Measurements from ENCODE around the gene PDSS1. TPM values are rescaled to one million over a fixed set of nuclear protein-coding genes. Genes with fewer than 3 reads are reported as not detected.

PDSS1 gene
- total RNA-seq, 1 donor from 2014 or later = 14.1 TPM

DNA sequence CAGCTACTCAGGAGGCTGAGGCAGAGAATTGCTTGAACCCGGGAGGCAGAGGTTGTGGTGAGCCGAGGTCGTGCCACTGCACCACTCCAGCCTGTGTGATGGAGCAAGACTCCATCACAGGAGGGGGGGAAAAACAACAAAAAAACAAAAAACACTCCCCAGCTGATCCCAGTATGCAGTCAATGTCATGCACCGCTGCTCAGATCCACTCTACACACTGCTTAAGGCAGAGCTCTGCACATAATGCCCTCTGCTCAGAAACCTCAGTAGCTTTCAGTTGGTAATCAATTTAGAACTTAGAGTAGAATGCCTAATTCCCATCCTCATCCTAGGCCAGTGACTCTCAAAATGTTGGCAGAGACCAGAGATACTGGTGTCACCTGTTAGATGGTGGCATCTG lies 43.9 kb downstream of the PDSS1 start:
- H3K27me3 Mint-ChIP-seq = no peaks in the 10 kb centered on the region
- H3K36me3 Mint-ChIP-seq = peaks cover 28% of the 10 kb centered on the region

DNA sequence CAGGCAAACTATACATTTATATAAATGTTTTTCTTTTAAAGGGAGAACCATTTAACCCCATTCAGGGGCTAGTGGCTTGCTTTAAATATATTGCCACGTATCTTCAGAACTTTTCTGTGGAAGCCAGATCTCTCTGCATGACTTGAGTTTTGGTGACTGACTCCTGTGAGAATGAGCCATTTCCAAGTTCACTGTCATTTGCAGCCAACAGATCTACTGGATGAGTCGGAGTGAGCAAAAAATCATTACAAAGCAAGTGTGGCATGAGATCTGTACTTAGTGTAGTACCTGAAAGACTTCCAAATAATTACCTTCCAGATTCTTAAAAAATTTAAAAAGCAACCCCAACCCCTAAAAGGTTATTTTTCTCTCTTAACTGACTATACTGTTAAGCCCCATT lies 45.6 kb downstream of the PDSS1 start:
- no peaks in the 10 kb centered on the region for H3K27me3 Mint-ChIP-seq
- no peaks in the 10 kb centered on the region for H3K9me3 Mint-ChIP-seq
- no peak for DNase-seq (ENCODE audit: extremely low spot score, unreplicated experiment)
- H3K4me3 Mint-ChIP-seq = no peak overlapping the region
- peaks cover 28% of the 10 kb centered on the region for H3K36me3 Mint-ChIP-seq
- H3K4me1 Mint-ChIP-seq (ENCODE audit: unreplicated experiment) = no peaks in the 10 kb centered on the region
- TF ChIP-seq, protein P1, sequence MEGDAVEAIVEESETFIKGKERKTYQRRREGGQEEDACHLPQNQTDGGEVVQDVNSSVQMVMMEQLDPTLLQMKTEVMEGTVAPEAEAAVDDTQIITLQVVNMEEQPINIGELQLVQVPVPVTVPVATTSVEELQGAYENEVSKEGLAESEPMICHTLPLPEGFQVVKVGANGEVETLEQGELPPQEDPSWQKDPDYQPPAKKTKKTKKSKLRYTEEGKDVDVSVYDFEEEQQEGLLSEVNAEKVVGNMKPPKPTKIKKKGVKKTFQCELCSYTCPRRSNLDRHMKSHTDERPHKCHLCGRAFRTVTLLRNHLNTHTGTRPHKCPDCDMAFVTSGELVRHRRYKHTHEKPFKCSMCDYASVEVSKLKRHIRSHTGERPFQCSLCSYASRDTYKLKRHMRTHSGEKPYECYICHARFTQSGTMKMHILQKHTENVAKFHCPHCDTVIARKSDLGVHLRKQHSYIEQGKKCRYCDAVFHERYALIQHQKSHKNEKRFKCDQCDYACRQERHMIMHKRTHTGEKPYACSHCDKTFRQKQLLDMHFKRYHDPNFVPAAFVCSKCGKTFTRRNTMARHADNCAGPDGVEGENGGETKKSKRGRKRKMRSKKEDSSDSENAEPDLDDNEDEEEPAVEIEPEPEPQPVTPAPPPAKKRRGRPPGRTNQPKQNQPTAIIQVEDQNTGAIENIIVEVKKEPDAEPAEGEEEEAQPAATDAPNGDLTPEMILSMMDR (conservative IDR thresholded peaks at IDR 0.05) = no peak
- no peak overlapping the region for H3K27ac Mint-ChIP-seq

More for the DNA sequence above, 43.9 kb downstream of the PDSS1 start:
- DNase-seq (ENCODE audit: extremely low spot score, unreplicated experiment) = no peak
- Mint-ChIP-seq H3K4me3 (no peak overlapping the region), H3K9me3 (no peaks in the 10 kb centered on the region), H3K27ac (no peak overlapping the region), H3K4me1 (ENCODE audit: unreplicated experiment) (no peaks in the 10 kb centered on the region)
- TF ChIP-seq, protein P1 (conservative IDR thresholded peaks at IDR 0.05) = no peak

DNA sequence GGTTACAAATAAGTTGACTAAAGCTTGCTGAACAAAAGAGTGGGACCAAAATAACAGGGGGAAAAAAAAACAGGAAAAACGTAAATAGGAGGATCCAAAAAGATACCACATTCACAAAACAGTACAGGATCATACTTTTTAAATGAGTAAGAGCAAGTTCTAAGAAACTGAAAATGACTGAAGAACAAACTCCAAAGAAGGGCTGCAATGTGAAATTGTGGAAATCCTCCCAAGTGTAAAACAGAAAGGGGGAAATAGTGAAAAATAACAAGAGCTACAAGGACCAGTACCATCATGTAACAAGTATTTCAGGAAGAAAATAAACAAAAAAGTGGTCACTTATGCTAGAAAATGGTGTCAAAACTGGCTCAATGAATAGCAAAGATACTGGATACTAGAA lies 46.3 kb downstream of the PDSS1 start:
- no peak for DNase-seq (ENCODE audit: extremely low spot score, unreplicated experiment)
- Mint-ChIP-seq H3K36me3 (peaks cover 28% of the 10 kb centered on the region), H3K4me3 (no peak overlapping the region), H3K27ac (no peak overlapping the region), H3K4me1 (ENCODE audit: unreplicated experiment) (no peaks in the 10 kb centered on the region), H3K9me3 (no peaks in the 10 kb centered on the region), H3K27me3 (no peaks in the 10 kb centered on the region)
- TF ChIP-seq, protein P1 (conservative IDR thresholded peaks at IDR 0.05) = no peak

DNA sequence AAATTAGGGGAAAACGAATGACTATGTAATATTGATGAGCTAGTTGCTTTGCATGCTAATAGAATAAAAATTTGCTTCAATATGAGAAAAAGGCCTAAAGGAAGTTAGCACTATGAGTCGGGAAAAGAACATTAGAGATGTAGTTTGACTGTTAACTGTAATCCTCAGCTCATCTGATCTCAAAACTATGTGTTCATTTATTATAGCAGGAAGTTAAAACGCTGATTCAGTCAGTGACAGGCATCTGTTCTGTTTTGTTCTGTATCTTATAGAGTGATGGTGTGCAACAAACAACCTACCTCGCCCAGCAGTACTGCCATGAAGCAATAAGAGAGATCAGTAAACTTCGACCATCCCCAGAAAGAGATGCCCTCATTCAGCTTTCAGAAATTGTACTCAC lies 48.6 kb downstream of the PDSS1 start:
- Mint-ChIP-seq H3K36me3 (peaks cover 16% of the 10 kb centered on the region), H3K27me3 (no peaks in the 10 kb centered on the region), H3K4me3 (no peak overlapping the region), H3K9me3 (no peaks in the 10 kb centered on the region), H3K4me1 (ENCODE audit: unreplicated experiment) (no peaks in the 10 kb centered on the region), H3K27ac (no peak overlapping the region)
- DNase-seq (ENCODE audit: extremely low spot score, unreplicated experiment) = no peak
- TF ChIP-seq, protein P1 (conservative IDR thresholded peaks at IDR 0.05) = no peak

DNA sequence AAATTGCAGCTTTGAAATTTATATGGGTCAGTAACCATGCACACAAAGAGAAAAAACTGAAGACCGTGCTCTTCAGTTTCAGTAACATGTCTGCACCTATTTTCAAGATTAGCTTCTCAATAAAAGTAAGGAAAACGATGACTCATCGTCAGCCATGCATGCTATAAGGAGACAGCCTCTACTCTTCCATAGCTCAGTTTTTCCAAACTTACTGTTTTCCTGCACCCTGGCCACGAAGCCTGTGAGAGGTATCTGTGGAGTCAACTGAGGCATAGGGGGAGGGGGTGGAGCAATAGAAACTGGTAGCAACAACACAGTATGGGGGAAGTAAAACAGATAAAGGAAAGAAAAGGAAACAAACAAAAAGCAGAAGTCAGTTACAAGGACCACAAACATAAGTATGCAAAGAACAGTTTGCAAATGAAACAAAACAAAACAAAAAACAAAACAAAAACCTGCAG lies 58.0 kb downstream of the PDSS1 start:
- Mint-ChIP-seq H3K27me3 (no peaks in the 10 kb centered on the region), H3K36me3 (peaks cover 14% of the 10 kb centered on the region), H3K4me3 (no peak overlapping the region), H3K9me3 (no peaks in the 10 kb centered on the region), H3K4me1 (ENCODE audit: unreplicated experiment) (peaks cover 12% of the 10 kb centered on the region), H3K27ac (no peak overlapping the region)
- TF ChIP-seq, protein P1 (conservative IDR thresholded peaks at IDR 0.05) = no peak
- no peak for DNase-seq (ENCODE audit: extremely low spot score, unreplicated experiment)

DNA sequence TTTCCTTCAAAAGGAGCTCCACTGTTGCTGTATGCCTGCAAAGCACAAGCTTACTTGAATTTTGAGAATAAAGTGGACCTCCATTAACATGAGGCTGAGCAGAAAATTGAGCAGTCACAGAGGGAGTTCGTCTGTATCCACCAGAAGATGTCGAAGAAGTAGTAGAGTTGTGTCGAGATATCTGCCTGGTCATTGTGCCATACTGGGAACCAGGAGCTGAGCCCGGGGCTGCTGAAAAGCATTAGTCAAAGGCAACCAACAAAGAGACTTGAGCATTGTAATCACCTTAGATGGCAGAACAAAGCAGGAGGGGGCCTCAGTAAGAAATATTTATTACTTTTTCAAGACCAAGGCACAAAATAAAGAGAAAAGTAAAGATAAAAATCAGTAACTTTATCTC lies 61.5 kb downstream of the PDSS1 start:
- H3K27ac Mint-ChIP-seq = no peak overlapping the region
- no peaks in the 10 kb centered on the region for H3K27me3 Mint-ChIP-seq
- DNase-seq (ENCODE audit: extremely low spot score, unreplicated experiment) = no peak
- no peaks in the 10 kb centered on the region for H3K9me3 Mint-ChIP-seq
- H3K4me1 Mint-ChIP-seq (ENCODE audit: unreplicated experiment) = peaks cover 12% of the 10 kb centered on the region
- TF ChIP-seq, protein P1 (conservative IDR thresholded peaks at IDR 0.05) = no peak
- H3K4me3 Mint-ChIP-seq = no peak overlapping the region
- peaks cover 8% of the 10 kb centered on the region for H3K36me3 Mint-ChIP-seq
